ENCODE results near the gene COPB2.

The COPB2 gene

GRCh38 chr3:139326131-139326530 lies 63.3 kb downstream of the COPB2 start:
- no peak for DNase-seq

DNA sequence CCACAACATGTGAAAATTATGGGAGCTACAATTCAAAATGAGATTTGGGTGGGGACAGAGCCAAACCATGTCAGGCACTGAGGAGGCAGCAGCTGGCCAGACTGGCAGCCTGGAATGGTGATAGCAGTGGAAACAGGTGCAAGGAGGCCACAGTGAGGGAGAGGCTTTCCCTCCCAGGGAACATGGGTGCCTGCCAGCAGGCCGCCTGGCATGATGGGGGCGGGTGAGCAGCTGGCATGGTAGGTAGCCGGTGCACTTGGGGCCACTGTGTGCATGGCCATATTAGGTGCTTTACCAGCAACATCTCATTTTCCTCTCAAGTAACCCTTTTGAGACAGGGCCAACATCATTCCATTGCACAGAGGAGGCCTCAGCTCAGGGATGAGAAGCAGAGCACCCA lies 63.9 kb downstream of the COPB2 start:
- no peak for DNase-seq

GRCh38 chr3:139324456-139324855 lies 65.0 kb downstream of the COPB2 start:
- no peak for DNase-seq

GRCh38 chr3:139323146-139323545 lies 66.3 kb downstream of the COPB2 start:
- DNase-seq = no peak

DNA sequence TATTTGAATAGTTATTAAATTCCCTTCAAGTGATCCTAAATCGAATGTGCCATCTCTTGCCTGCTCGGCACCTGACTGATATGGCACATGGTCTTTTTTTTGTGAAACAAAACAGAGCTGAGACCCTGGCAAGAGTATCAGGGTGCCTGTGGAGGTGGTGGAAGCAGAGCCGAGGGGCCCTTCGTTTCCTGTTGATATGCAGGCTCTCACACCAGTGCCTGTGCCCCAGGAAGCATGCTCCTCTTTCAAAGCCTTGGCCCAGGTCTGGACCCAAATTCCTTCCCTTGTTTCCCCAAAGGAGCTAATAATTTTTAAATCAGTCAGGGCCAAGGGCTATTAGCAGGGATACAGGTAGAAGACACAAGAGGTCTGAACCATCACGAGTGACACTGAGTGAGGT lies 67.1 kb downstream of the COPB2 start:
- DNase-seq = no peak

- no peak for DNase-seq
Observed at GRCh38 chr3:139320551-139321309, 68.7 kb downstream of the COPB2 start.

GRCh38 chr3:139319428-139320402 lies 69.7 kb downstream of the COPB2 start:
- peak in 1 of 2 experiments; percentile 26 for DNase-seq

DNA sequence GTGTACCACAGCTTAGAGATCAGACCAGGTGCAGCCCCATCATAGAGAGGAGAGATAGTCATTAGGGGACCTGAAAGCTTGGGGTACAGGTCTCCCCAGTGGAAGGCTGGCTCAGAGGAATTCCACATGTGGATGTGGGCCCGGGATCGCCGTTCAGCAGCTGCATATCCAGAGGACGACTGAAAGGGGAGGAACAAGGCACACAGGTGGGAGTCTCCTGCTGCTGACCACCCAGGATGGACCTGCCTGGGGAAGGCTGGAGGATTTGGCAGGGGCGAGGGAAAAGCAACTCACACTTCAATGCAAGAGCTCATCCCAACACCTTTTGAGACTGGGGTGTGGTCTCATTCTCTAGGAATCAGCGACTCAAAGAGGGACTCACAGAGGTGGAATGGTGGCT lies 70.6 kb downstream of the COPB2 start:
- DNase-seq = no peak

DNA sequence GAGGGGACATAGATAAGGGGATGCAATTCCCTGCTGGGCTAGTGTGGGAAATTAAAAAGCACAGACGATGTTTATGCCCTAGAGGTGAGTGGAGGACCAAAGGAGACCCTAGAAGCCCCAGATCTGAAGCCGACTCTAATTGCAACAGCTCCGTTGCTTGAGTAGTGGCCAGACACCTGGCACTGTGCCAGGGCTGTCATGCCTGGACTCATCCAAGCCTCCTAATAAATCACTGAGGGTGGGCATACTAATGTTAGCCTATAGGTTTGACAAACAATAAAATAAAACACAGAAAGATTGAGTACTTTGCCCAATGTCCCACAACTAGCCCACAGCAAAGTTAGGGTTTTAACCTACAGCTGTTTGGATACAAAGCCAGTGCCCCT lies 71.0 kb downstream of the COPB2 start:
- DNase-seq = peak in 1 of 2 experiments; percentile 37

DNA sequence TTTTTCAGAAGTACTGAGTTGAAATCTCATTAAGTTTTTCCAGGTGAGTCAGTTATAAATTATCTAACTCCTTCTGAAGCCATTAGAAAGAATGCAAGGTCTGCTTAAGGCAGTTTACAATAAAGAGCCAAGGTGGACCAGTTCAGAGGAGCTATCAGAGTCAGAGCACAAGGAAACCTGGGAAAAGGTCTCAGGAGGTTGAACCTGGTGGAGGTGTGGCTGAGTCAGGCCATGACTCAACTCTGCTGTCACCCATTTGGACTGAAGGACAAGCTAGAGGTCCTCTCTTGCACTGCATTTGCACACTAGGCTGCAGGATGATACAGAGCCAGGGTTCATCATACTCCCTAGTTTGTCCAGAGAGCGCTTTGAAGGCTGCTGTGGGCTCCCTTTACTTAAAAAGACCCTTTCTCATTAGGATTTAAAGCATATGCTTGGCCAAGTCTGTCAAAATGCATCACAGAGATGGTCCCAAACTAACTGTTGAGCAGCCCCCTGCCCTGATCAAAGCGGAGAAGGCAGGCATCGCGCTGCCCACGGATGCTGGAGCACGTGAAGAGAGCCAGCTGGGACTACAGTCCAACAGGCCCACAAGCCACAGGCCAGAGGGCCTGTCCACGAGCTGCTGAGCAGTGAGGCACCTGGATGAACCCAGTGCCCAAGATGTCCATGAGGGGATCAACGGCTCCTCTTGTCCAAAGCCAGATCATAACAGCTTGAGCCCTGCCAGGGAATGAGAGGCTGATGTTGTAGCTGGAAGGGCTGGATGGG lies 71.6 kb downstream of the COPB2 start:
- no peak for DNase-seq

DNA sequence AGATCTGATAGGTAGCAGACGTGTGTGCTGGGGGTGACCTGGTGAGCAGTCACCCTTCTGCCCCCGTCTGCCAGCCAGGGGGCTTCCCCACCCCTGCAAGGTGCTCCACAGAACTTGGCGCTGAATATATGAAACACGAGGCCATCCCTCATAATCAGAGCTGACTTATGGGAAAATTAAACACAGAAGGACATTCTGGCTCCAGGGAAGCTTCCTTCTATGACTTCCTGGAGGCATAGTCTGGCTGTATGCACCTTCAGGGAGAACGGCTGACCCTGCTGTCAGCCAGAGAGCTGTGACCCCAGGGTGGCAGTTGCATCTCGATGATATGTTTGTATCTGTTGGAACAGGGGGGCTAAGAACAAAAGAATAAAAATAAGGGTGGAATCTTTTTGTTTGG lies 72.2 kb downstream of the COPB2 start:
- no peak for DNase-seq

DNA sequence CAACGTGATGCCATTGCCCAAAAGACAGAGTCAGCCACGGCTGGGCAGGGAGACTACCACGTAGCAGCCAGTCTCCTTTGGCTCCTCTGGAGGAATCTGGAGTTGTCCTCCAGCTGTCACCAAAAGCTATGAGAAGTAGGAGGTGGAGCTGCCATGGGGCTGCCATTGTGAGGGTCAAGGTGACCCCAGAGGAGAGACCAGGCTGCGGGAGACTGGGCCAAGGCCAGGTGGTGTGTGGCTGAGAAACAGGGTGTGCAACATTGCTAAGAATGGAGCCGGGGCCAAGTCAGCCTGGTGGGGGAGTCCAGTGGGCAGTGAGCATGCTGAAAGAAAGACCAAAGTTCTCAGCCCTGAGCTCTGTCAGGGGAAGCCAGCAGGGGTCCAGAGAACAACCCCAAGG lies 75.5 kb downstream of the COPB2 start:
- DNase-seq = no peak

DNA sequence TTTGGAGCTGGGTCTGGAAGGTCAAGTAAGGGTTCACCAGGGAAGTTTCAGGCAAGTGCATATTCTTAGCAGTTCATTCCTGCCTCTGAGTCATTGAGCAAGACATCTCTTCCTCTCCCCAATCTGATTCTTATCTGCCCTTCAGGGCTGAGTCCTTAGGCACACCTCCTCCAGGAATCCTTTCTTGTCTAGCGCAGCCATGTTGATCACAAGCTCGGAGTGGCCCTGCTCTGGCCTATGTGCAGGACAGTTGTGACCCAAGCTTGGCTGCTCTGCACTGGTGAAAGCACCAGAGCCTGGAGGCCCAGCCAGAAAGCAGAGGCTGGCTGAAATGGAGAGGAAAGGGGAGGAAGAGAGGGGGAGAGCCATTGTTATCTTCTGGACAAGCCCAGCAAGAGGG lies 76.5 kb downstream of the COPB2 start:
- no peak for DNase-seq

- DNase-seq = no peak
Observed at GRCh38 chr3:139312416-139312815, 77.0 kb downstream of the COPB2 start.

- no peak for DNase-seq
Observed at GRCh38 chr3:139311557-139311956, 77.9 kb downstream of the COPB2 start.

GRCh38 chr3:139310474-139310933 lies 78.9 kb downstream of the COPB2 start:
- DNase-seq = no peak

DNA sequence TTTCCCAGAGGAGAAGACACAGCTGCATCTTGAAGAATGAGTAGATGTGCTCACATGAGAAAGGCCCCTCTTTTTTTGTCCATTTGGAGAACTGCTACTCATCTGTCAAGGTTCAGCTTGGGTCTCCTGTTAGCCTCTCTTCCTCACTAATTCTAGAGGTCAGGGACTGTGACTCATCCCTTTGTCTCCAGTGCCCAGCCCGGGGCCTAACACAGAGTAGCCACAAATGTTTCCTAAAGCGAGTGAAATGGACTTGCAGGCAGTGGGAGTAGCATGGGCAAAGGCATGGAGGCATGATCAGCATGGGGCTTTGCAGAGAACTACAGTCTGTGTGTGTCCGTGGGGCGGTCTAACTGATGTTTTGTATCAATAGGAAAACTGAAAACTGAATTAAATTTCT lies 79.6 kb downstream of the COPB2 start:
- no peak for DNase-seq

- no peak for DNase-seq
Observed at GRCh38 chr3:139309061-139309591, 80.3 kb downstream of the COPB2 start.

DNA sequence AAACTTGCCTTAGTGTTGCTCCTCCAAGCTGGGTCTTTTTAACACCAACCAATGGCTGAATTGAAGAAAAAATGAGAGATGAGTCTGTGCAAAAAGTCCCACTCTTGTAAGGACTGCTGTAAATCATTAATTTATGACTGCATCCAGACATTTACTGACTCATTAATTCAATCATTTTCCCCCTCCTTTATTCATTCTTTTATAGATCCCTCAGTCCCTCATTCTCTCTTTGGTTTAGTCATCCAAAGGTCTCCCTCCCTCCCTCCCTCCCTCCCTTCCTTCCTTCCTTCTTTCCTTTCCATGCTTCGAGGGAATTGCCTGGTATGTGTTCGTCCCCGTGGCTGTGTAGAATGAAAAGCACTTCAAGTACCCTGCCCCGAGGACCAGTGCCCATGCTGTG lies 80.9 kb downstream of the COPB2 start:
- no peak for DNase-seq

DNA sequence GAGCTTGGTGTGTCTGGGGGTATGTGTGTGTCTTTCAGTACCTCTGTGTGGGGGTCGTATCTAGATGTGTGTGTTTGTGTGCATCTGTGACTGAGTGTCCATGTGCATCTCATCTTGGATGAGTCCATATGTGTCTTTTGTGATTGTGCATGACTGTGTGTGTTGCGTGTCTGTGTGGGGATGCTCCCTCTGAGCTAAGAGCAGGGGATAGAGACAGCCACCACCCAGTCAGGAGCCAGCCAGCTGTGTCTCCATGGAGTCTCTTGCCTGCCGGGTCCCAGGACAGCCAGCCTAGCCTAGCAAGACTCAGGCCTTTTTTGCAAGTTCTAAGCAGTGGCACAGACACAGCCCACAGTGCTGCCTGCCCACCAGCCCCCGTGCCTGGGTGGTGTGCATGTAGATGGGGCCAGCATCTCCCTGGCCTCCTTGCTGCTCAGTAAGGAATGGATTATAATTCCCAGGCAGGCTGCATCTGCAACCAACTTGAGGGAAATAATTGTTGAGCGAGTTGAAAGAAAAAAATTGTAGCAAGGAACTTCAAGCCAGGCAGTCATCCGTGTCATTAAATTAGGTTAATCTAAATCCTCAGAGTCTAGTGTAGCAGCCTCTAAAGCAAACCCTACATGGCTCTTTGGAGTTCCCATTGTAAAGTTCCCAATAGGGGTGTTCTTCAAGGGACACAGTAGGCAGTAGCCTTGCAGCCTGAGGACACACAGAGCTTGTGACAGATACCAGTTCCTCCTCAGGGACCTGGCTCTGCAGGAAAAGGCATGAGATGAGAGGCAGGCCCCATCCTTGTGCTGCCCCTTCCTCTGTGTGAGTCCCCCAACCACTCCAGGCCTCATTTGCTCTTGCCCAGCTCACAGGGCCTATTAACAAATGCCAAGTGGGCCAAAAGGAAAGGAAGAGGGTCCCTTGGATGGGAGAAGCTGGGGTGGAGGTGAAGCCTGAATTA lies 81.6 kb downstream of the COPB2 start:
- no peak for DNase-seq

Data from NCI-H2081 (cell line).